Hepatocyte (in vitro differentiated cells): ENCODE results near the gene CXCR5. TPM values are rescaled to one million over a fixed set of nuclear protein-coding genes. Genes with fewer than 3 reads are reported as not detected.

ENCODE experiments used
- DNase-seq: peaks from one replicate; pipeline ENCODE4 v3.0.0-alpha.2; 2016; ENCODE audit warnings: low spot score
- H2AFZ ChIP-seq: fragments of 200-600 bp; sonication (generic); 2 replicates; pipeline ENCODE4 v1.6.0; 2016; ENCODE audit warnings: antibody characterized with exemption, mild to moderate bottlenecking
- H3K27ac ChIP-seq: fragments of 200-600 bp; sonication (generic); 2 replicates; pipeline ENCODE4 v1.5.1; 2016; ENCODE audit warnings: mild to moderate bottlenecking
- H3K27me3 ChIP-seq: fragments of 200-600 bp; sonication (generic); 2 replicates; pipeline ENCODE4 v1.6.1; 2016
- H3K36me3 ChIP-seq: fragments of 200-600 bp; sonication (generic); replicated peaks from 2 replicates; pipeline ENCODE4 v1.5.1; 2016; ENCODE audit warnings: low read depth; ENCODE audit not compliant: insufficient read depth
- H3K4me1 ChIP-seq: fragments of 200-600 bp; sonication (generic); 2 replicates; pipeline ENCODE4 v1.5.1; 2016; ENCODE audit warnings: mild to moderate bottlenecking, moderate library complexity; ENCODE audit not compliant: insufficient read depth
- H3K4me2 ChIP-seq: fragments of 200-600 bp; sonication (generic); 2 replicates; pipeline ENCODE4 v1.6.0; 2016
- H3K4me3 ChIP-seq: fragments of 200-600 bp; sonication (generic); 2 replicates; pipeline ENCODE4 v1.5.1; 2016; ENCODE audit warnings: mild to moderate bottlenecking
- H3K79me2 ChIP-seq: fragments of 200-600 bp; sonication (generic); 2 replicates; pipeline ENCODE4 v1.6.0; 2017; ENCODE audit warnings: mild to moderate bottlenecking
- H3K9me2 ChIP-seq: fragments of 200-600 bp; sonication (generic); replicated peaks from 2 replicates; pipeline ENCODE4 v1.6.0; 2017; ENCODE audit warnings: mild to moderate bottlenecking; ENCODE audit not compliant: insufficient read depth
- H3K9me3 ChIP-seq: fragments of 200-600 bp; sonication (generic); 2 replicates; pipeline ENCODE4 v1.5.1; 2016; ENCODE audit warnings: low read depth, mild to moderate bottlenecking
- H4K20me1 ChIP-seq: fragments of 200-600 bp; sonication (generic); 2 replicates; pipeline ENCODE4 v1.6.0; 2016; ENCODE audit warnings: mild to moderate bottlenecking; ENCODE audit not compliant: insufficient read depth, poor library complexity, severe bottlenecking
- CTCF ChIP-seq: fragments of 200-600 bp; sonication (generic); IDR thresholded peaks from 2 replicates; pipeline ENCODE4 v1.5.1; 2016; ENCODE audit warnings: antibody characterized with exemption, mild to moderate bottlenecking; ENCODE audit not compliant: poor library complexity
- EZH2 ChIP-seq: fragments of 200-600 bp; sonication (generic); IDR thresholded peaks from 2 replicates; pipeline ENCODE4 v1.6.1; 2016; ENCODE audit warnings: antibody characterized with exemption, mild to moderate bottlenecking, borderline replicate concordance
- EZH2phosphoT487 ChIP-seq: fragments of 200-600 bp; sonication (generic); IDR thresholded peaks from one replicate; pipeline ENCODE4 v1.6.1; 2018; ENCODE audit warnings: antibody characterized with exemption, mild to moderate bottlenecking, low read depth, moderate library complexity; ENCODE audit not compliant: unreplicated experiment, severe bottlenecking
- WGBS: methylation state at CpG from one replicate; pipeline ENCODE4 v1.1.6; 2016; ENCODE audit warnings: low lambda C conversion rate; ENCODE audit errors: missing lambda C conversion rate; 5-methylcytosine and 5-hydroxymethylcytosine counted together
- polyA plus RNA-seq: library from polyadenylated mRNA; unstranded; fragments of >200 nt; fragmentation: Nextera tagmentation; extraction: Ambion mirVana; gene quantifications from 2 replicates; pipeline ENCODE4 v1.2.1, GENCODE V29; 2016
- total RNA-seq: library from RNA; depleted of rRNA; stranded (reverse); fragments of >200 nt; gene quantifications from 2 replicates; pipeline ENCODE4 v1.2.3, GENCODE V29; 2014

CXCR5 gene
- total and polyA plus RNA-seq, 2 experiments from 2014 or later = 0.11 TPM; not detected in 1

- Histone ChIP-seq H2AFZ (no peak overlapping the region), H3K4me1 (peaks cover 87% of the 10 kb centered on the region), H3K27ac (peak overlapping the region; percentile 99), H3K4me2 (peak overlapping the region; percentile 94), H3K4me3 (no peak overlapping the region), H4K20me1 (peaks cover 26% of the 10 kb centered on the region), H3K36me3 (no peaks in the 10 kb centered on the region), H3K9me3 (no peaks in the 10 kb centered on the region), H3K79me2 (peaks cover 88% of the 10 kb centered on the region), H3K27me3 (no peaks in the 10 kb centered on the region), H3K9me2 (no peaks in the 10 kb centered on the region)
- TF ChIP-seq EZH2 (no peak), CTCF (no peak), EZH2phosphoT487 (no peak)
- 4% methylated on average over 8 of the region's 14 CpGs for WGBS
- peak; percentile 89 for DNase-seq
Measured at GRCh38 chr11:118918128-118918685, 34.5 kb downstream of the CXCR5 start.

GRCh38 chr11:118918686-118919280 lies 35.1 kb downstream of the CXCR5 start:
- Histone ChIP-seq H4K20me1 (peaks cover 32% of the 10 kb centered on the region), H3K27ac (peak overlapping the region; percentile 99), H3K36me3 (no peaks in the 10 kb centered on the region), H3K4me1 (peaks cover 81% of the 10 kb centered on the region), H3K9me2 (no peaks in the 10 kb centered on the region), H3K79me2 (peaks cover 88% of the 10 kb centered on the region), H3K27me3 (no peaks in the 10 kb centered on the region), H3K9me3 (no peaks in the 10 kb centered on the region), H2AFZ (no peak overlapping the region), H3K4me2 (peak overlapping the region; percentile 94), H3K4me3 (no peak overlapping the region)
- peak; percentile 72 for DNase-seq
- 18% methylated on average over 8 of the region's 13 CpGs for WGBS
- TF ChIP-seq CTCF (no peak), EZH2phosphoT487 (no peak), EZH2 (no peak)

- peaks cover 78% of the 10 kb centered on the region for H3K79me2 ChIP-seq
Measured at GRCh38 chr11:118921121-118921928, 37.6 kb downstream of the CXCR5 start.

More at GRCh38 chr11:118921121-118921928, 37.6 kb downstream of the CXCR5 start:
- no peaks in the 10 kb centered on the region for H3K9me3 ChIP-seq
- H3K36me3 ChIP-seq = no peaks in the 10 kb centered on the region
- H3K4me1 ChIP-seq = peaks cover 58% of the 10 kb centered on the region
- peak overlapping the region; percentile 99 for H3K27ac ChIP-seq
- DNase-seq = peak; percentile 87
- TF ChIP-seq EZH2 (no peak), CTCF (no peak), EZH2phosphoT487 (no peak)
- H4K20me1 ChIP-seq = peaks cover 34% of the 10 kb centered on the region
- 9% methylated on average over 12 of the region's 13 CpGs for WGBS
- H3K4me3 ChIP-seq = peak overlapping the region; percentile 22
- no peaks in the 10 kb centered on the region for H3K27me3 ChIP-seq
- H3K9me2 ChIP-seq = no peaks in the 10 kb centered on the region
- H2AFZ ChIP-seq = no peak overlapping the region
- peak overlapping the region; percentile 94 for H3K4me2 ChIP-seq
